SW 1271 (cell line): ENCODE measurements around the gene AGBL4.
"Not testable (repeated sequence)": the region's sequence is repeated elsewhere in the genome, so short reads cannot be mapped to it uniquely, and the experiment has no call there.

Source experiments
- DNase-seq, 2 experiments: peaks; one replicate each; lab custom pipeline; 2025; lab: John Stamatoyannopoulos, UW

Gene AGBL4

GRCh38 chr1:49424782-49425181, 599.0 kb downstream of the AGBL4 start:
- DNase-seq, result no peak

GRCh38 chr1:49416758-49417157, 607.0 kb downstream of the AGBL4 start:
- no peak for DNase-seq

GRCh38 chr1:49408346-49408745, 615.4 kb downstream of the AGBL4 start:
- no peak for DNase-seq

GRCh38 chr1:49397086-49397485, 626.7 kb downstream of the AGBL4 start:
- no peak for DNase-seq

GRCh38 chr1:49394200-49394599, 629.6 kb downstream of the AGBL4 start:
- DNase-seq, result no peak

- no peak for DNase-seq
Observed at GRCh38 chr1:49389699-49390098, 634.1 kb downstream of the AGBL4 start.

- peak in 1 of 2 experiments; percentile 1 for DNase-seq
Observed at GRCh38 chr1:49364676-49365075, 659.1 kb downstream of the AGBL4 start.

GRCh38 chr1:49363628-49364027, 660.1 kb downstream of the AGBL4 start:
- no peak for DNase-seq

GRCh38 chr1:49358036-49358435, 665.7 kb downstream of the AGBL4 start:
- DNase-seq, result no peak

GRCh38 chr1:49356594-49356993, 667.2 kb downstream of the AGBL4 start:
- no peak for DNase-seq

- no peak for DNase-seq
Observed at GRCh38 chr1:49351768-49352167, 672.0 kb downstream of the AGBL4 start.

GRCh38 chr1:49346767-49347349, 676.9 kb downstream of the AGBL4 start:
- DNase-seq, result no peak

- DNase-seq, result no peak
Observed at GRCh38 chr1:49340576-49340975, 683.2 kb downstream of the AGBL4 start.

- DNase-seq, result no peak
Observed at GRCh38 chr1:49339043-49339442, 684.7 kb downstream of the AGBL4 start.

- DNase-seq, result no peak
Observed at GRCh38 chr1:49337251-49337650, 686.5 kb downstream of the AGBL4 start.

- DNase-seq, result no peak
Observed at GRCh38 chr1:49333906-49334305, 689.8 kb downstream of the AGBL4 start.

GRCh38 chr1:49331066-49331852, 692.5 kb downstream of the AGBL4 start:
- DNase-seq, result no peak

GRCh38 chr1:49323925-49324540, 699.7 kb downstream of the AGBL4 start:
- DNase-seq, result no peak

- not testable (repeated sequence) for DNase-seq
Observed at GRCh38 chr1:49320493-49320892, 703.3 kb downstream of the AGBL4 start.

- no peak for DNase-seq
Observed at GRCh38 chr1:49319426-49319963, 704.3 kb downstream of the AGBL4 start.

GRCh38 chr1:49318218-49318617, 705.5 kb downstream of the AGBL4 start:
- no peak for DNase-seq

GRCh38 chr1:49307457-49307856, 716.3 kb downstream of the AGBL4 start:
- DNase-seq, result no peak

GRCh38 chr1:49306507-49307070, 717.2 kb downstream of the AGBL4 start:
- DNase-seq, result no peak
